NCI-H2171 (cell line): ENCODE results near the gene HECA.

Experiments
- DNase-seq: peaks from one replicate; lab custom pipeline; 2025; lab: John Stamatoyannopoulos, UW

Gene HECA

DNA sequence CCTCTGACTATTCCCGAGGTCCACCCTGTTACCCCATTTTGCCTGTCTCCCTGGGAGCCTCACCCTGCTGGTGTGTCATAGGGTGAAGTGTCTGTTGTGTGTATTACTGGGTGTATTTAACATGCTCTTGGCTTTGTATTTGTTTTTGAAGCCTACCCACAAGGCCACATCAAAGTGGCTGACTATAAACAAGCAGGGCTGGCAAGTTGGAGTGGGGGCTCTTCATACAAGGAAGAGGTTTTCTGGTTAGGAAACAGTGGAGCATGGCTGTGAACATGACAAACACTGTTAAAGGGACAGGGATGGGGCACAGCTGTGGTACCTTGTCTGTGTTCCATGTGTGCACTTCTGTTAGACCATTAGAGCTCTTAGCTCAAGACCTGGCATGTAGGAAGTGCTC is 26.3 kb downstream of the HECA start:
- DNase-seq = no peak

- DNase-seq = no peak
Observed at GRCh38 chr6:139161817-139162284, 27.0 kb downstream of the HECA start.

- no peak for DNase-seq
Observed at GRCh38 chr6:139164001-139164400, 29.1 kb downstream of the HECA start.

DNA sequence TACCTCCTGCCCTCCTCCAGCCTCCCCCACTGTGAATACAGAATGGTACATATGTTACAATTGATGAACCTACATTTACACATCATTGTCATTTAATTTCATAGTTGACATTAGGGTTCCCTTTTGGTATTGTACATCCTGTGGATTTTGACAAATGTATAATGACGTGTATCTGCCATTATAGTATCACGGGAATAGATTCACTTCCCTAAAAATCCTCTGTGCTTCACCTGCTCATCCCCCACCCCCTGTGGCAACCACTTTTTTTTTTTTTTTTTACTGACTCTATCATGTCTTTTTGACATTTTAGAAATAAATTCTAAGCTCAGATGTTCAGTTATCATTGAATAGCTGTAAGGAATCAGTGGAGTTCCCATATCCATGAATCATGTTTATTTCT is 30.4 kb downstream of the HECA start:
- DNase-seq = no peak

GRCh38 chr6:139166238-139166955 is 31.5 kb downstream of the HECA start:
- DNase-seq = no peak

DNA sequence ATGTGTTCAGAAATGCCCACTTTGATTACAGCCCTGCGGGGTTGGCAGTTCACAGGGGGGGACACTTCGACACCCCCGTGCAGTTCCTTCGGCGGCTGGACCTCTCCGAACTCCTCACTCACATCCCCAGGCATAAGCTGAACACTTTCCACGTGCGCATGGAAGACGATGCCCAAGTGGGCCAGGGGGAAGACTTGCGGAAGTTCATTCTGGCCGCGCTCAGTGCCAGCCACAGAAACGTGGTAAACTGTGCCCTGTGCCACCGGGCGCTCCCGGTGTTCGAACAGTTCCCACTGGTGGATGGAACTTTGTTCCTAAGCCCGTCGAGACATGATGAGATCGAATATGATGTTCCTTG is 32.1 kb downstream of the HECA start:
- no peak for DNase-seq

DNA sequence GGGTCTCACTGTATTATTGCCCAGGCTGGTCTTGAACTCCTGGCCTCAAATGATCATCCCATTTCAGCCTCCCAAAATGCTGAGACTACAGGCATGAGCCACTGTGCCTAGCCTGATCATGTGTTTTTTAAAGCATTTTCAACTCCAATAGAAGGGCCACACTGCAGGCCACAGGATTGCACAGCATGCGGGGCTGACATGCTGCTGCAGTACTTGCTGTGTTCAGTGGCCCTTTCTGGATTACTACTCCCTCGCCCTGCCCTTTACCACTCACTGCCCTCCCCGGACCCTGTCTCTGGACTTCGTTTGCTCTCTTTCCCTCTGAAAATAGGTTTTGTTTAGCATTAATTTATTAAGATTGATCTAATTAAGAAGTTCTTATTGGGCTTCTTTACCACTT is 37.3 kb downstream of the HECA start:
- no peak for DNase-seq

GRCh38 chr6:139172567-139172966 is 37.7 kb downstream of the HECA start:
- no peak for DNase-seq

DNA sequence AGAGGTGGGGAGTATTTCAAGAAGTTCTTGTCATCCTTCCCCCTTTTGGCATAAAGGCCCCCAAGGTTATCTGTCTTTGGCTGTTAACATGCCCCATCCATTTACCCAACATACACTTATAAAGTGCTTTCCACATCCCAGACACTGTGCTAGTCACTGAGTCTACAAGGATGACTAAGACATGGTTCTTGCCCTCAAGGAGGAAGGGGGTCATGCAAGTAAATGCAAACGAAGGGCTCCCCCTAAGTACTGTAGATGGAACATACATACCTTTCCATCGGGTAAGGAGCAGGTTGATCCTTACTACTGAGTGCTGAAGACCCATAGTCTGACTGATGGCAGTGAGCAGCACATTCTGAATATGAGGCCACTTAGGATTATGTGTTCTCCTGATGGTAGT is 38.3 kb downstream of the HECA start:
- DNase-seq = no peak

- DNase-seq = no peak
Observed at GRCh38 chr6:139173822-139174221, 38.9 kb downstream of the HECA start.

GRCh38 chr6:139174961-139175360 is 40.1 kb downstream of the HECA start:
- DNase-seq = no peak

DNA sequence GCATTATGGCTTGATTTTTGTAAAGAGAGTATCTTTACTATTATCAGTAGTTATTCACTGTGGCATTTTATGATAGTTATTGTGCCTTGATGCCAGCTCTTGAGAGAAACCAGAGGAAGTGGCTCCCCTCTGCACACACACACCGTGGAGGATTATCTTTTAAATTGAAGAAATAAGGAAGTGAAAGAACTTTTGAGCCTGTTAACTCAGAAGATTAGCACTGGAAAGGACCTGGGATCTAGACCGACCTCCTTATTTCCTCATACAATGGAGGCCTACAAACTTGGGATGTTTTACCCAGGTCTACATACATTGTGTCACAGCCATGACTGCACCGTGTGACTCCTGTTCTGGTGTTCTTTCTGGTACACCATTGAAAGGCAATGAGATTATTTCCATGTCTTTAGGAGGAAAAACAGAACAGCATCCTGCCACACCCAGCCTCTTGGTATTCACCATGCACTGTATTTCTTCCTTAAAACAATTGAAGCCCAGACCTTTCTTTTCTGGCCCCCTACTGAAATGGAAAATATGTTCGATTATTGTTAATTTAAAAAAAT is 40.6 kb downstream of the HECA start:
- no peak for DNase-seq

DNA sequence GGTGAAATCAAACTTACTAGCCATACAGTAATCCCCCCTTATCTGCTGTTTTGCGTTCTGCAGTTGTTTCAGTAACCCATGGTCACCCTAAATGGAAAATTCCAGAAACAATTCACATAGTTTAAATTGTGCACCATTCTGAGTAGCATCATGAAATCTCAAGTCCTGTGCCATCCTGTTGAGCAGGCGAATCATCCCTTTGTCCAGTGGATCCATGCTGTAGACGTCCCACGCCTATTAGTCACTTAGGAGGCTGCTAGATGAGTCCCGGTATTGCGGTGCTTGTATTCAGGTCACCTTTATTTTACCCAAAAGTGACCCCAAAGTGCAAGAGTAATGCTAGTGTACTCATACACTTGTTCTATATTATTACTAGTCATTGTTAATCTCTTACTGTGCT is 46.4 kb downstream of the HECA start:
- no peak for DNase-seq

GRCh38 chr6:139184047-139184446 is 49.2 kb downstream of the HECA start:
- no peak for DNase-seq

- DNase-seq = no peak
Observed at GRCh38 chr6:139184459-139184858, 49.6 kb downstream of the HECA start.

DNA sequence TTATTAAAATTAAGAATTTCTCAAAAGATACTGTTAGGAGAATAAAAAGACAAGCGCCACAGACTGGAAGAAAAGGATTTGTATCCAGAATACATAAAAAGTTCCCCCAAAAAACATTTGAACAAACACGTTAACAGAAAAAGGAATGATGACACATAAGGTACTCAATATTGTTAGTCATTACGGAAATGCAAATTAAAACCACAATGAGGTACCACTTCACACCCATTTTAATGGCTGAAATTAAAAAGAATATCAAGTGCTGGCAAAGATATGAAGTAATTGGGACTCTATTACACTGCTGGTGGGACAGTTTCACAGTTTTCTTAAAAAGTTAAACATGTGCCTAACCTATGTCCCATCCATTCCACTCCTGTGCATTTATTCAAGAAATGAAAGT is 51.4 kb downstream of the HECA start:
- no peak for DNase-seq

DNA sequence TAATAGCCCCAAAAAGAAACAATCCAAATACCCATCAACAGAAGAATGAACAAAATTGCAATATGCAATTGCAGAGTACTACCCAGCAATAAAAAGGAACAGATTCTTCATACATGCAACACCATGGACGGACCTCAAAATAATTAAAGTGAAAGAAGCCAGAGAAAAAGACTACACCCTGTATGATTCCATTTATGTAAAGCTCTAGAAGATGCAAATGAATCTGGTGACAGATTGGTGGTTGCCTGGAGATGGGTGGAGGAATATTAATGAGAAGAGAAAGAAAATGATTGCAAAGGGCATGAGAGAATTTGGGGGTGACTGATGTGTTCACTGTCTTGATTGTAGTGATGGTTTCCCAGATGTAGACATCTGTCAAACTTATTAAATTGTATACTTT is 51.8 kb downstream of the HECA start:
- DNase-seq = no peak

DNA sequence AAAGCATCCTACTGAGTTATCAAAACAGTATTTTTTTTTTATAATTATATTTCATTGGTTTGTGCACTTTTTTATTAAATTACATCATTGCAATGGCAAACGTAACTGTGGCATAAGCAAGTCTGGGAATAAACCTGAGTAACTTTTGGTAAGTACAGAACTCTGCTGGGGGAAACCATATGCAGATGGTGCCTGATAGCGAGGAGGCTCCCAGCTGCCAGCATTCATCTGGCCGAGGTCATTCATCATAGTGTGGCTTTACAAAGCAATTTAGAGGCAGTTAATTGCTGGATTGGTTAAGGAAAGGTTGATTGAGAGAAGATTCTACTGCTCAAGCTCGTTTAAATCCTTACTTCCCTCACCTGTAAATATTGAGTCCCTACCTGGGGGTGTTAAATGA is 52.6 kb downstream of the HECA start:
- peak; percentile 62 for DNase-seq

- DNase-seq = no peak
Observed at GRCh38 chr6:139189665-139190064, 54.8 kb downstream of the HECA start.

- DNase-seq = no peak
Observed at GRCh38 chr6:139194740-139195139, 59.9 kb downstream of the HECA start.

DNA sequence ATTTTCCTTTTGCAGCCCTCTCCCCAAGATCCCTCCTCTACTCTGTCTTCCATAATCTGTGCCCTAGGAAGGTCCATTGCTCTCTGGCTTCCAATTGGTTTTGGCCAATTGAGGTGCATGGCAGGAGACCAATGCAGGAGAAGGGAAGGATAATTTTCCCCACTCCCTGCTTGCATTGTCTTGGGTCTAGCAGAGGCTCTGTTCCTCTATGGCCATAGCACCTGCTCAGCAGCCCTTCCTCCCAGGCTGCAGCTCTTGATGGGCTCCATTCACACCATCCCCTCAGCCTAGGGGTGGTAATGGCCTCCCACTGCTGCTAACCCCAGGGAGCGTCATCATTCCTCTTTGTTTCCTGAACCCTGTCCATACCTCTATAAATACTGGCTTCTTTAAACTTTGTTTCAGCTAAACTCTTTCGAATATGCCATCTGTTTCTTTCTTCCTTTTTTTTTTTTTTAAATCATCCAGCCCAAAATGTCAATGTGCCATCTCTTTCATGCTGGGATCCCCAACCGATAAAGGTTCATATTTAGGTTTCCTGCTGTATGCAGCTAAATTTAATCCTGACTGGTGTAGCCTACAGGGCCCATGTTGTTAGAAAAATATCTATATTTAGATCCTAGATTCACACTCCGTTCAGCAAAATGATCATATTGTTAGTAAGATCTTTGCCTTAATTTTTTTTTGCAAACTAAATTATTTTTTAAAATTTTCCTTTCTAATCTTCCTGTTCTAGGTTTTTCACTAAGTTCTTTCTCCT is 63.8 kb downstream of the HECA start:
- DNase-seq = no peak

GRCh38 chr6:139201378-139201777 is 66.5 kb downstream of the HECA start:
- no peak for DNase-seq

DNA sequence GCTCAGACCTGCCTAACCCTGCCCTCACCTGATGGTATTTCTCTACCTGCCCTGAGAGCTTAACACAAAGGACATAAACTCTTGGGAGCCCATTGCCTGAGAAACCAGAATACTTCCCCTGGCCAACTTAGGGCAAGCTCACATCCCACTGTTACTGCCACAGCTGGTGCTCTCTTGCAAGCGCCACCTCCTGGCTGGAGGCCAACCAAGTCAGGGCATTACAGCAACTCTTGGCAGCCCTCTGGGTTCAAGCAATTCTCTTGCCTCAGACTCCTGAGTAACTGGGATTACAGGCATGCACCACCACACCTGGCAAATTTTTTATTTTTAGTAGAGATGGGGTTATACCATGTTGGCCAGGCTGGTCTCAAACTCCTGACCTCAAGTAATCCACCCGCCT is 70.1 kb downstream of the HECA start:
- no peak for DNase-seq
